ENCODE measurements around the gene ATG4C.

GRCh38 chr1:62849031-62849430 is 65.1 kb downstream of the ATG4C start:
- no peak for TF ChIP-seq CTCF (IDR thresholded peaks at IDR 0.05)
- TF ChIP-seq POLR2A (IDR thresholded peaks at IDR 0.05) = no peak

Measured in esophagus squamous epithelium (tissue), 4 donors.